Left lung (tissue), 10 donors: Measurements from ENCODE around the gene CD300LG. TPM values are rescaled to one million over a fixed set of nuclear protein-coding genes. Genes with fewer than 3 reads are reported as not detected.

Experiments
- ATAC-seq: fragments of 200-7000 bp; cut with Tn5 transposase; one replicate; pipeline ENCODE4 v1.9.1; 2020; ENCODE audit warnings: moderate library complexity
- DNase-seq, 4 donors: peaks; one replicate each; pipeline ENCODE4 v3.0.0-alpha.2; 2013 to 2020
- H3K27ac ChIP-seq, 2 donors: fragments of 200-600 bp; sonication (generic) in 1 of 2; one replicate each; pipeline versions ENCODE4 v1.5.0 to v1.8.0; 2020 to 2021
- H3K27me3 ChIP-seq, 2 donors: fragments of 200-600 bp; sonication (generic) in 1 of 2; one replicate each; pipeline versions ENCODE4 v1.5.0 to v1.8.0; 2020 to 2021
- H3K36me3 ChIP-seq, 2 donors: fragments of 200-600 bp; sonication (generic) in 1 of 2; one replicate each; pipeline versions ENCODE4 v1.5.0 to v1.8.0; 2020 to 2021
- H3K4me1 ChIP-seq, 2 donors: fragments of 200-600 bp; one replicate each; pipeline ENCODE4 v1.8.0; 2021
- H3K4me3 ChIP-seq, 2 donors: fragments of 200-600 bp; sonication (generic) in 1 of 2; one replicate each; pipeline versions ENCODE4 v1.5.0 to v1.8.0; 2020 to 2021; ENCODE audit warnings: mild to moderate bottlenecking in 1 of 2
- H3K9me3 ChIP-seq, 2 donors: fragments of 200-600 bp; sonication (generic) in 1 of 2; one replicate each; pipeline versions ENCODE4 v1.5.0 to v1.8.0; 2020 to 2021
- intact Hi-C, 2 donors: fragments of 100-400 bp; cut with DNase I; formaldehyde crosslinking; loops; one replicate each; pipeline versions ENCODE4 v1.11.2 to v1.14.2; 2022
- polyA plus RNA-seq, 6 donors: library from polyadenylated mRNA; unstranded; fragments of 120-200 nt; gene quantifications; one replicate each; pipeline ENCODE4 v1.2.1, GENCODE V29; 2013; ENCODE audit not compliant: insufficient read length in 6 of 6
- total RNA-seq, 2 donors: library from RNA; stranded (reverse); fragmentation: NEBNext Ultra II Directional; extraction: Animal tissue kit (Norgen Biotek cat#: 25700); gene quantifications; one replicate each; pipeline ENCODE4 v1.2.1, GENCODE V29; 2021
- TF ChIP-seq, protein P1 (sequence below), 2 donors: fragments of 200-600 bp; sonication (generic) in 1 of 2; IDR thresholded peaks; one replicate each; pipeline versions ENCODE4 v1.5.0 to v1.8.0; 2021; ENCODE audit warnings: antibody characterized with exemption in 2 of 2
- donor health status: DM: no; HTN: yes; CAD: no.
- donor health status: DM: no; HTN: no; CAD: no.

Gene CD300LG
- total and polyA plus RNA-seq, 8 donors = 0.53 to 7.1 (median 1.5) TPM

GRCh38 chr17:43856141-43856540 is 9.2 kb downstream of the CD300LG start:
- H3K27ac ChIP-seq = no peak overlapping the region
- no peaks in the 10 kb centered on the region for H3K4me1 ChIP-seq
- H3K4me3 ChIP-seq = no peak overlapping the region
- DNase-seq (no peak), ATAC-seq (no peak)
- no peaks in the 10 kb centered on the region for H3K36me3 ChIP-seq
- H3K27me3 ChIP-seq = peaks cover 0 to 22% of the 10 kb centered on the region in 2 donors
- TF ChIP-seq, protein P1, sequence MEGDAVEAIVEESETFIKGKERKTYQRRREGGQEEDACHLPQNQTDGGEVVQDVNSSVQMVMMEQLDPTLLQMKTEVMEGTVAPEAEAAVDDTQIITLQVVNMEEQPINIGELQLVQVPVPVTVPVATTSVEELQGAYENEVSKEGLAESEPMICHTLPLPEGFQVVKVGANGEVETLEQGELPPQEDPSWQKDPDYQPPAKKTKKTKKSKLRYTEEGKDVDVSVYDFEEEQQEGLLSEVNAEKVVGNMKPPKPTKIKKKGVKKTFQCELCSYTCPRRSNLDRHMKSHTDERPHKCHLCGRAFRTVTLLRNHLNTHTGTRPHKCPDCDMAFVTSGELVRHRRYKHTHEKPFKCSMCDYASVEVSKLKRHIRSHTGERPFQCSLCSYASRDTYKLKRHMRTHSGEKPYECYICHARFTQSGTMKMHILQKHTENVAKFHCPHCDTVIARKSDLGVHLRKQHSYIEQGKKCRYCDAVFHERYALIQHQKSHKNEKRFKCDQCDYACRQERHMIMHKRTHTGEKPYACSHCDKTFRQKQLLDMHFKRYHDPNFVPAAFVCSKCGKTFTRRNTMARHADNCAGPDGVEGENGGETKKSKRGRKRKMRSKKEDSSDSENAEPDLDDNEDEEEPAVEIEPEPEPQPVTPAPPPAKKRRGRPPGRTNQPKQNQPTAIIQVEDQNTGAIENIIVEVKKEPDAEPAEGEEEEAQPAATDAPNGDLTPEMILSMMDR (IDR thresholded peaks at IDR 0.05) = no peak
- intact Hi-C loops = no loop called here
- no peaks in the 10 kb centered on the region for H3K9me3 ChIP-seq

- no peaks in the 10 kb centered on the region for H3K9me3 ChIP-seq
- intact Hi-C loops = no loop called here
- TF ChIP-seq, protein P1 (IDR thresholded peaks at IDR 0.05) = no peak
- DNase-seq = no peak
- H3K36me3 ChIP-seq = no peaks in the 10 kb centered on the region
- ATAC-seq = no peak
- H3K27ac ChIP-seq = no peak overlapping the region
- H3K27me3 ChIP-seq = peaks cover 0 to 17% of the 10 kb centered on the region in 2 donors
- H3K4me3 ChIP-seq = no peak overlapping the region
- H3K4me1 ChIP-seq = no peaks in the 10 kb centered on the region
Observed at GRCh38 chr17:43857141-43857540, 10.2 kb downstream of the CD300LG start.

- H3K27ac ChIP-seq = peak overlapping the region in 1 of 2 donors; percentile 41
Observed at GRCh38 chr17:43857957-43858600, 11.1 kb downstream of the CD300LG start.

DNA sequence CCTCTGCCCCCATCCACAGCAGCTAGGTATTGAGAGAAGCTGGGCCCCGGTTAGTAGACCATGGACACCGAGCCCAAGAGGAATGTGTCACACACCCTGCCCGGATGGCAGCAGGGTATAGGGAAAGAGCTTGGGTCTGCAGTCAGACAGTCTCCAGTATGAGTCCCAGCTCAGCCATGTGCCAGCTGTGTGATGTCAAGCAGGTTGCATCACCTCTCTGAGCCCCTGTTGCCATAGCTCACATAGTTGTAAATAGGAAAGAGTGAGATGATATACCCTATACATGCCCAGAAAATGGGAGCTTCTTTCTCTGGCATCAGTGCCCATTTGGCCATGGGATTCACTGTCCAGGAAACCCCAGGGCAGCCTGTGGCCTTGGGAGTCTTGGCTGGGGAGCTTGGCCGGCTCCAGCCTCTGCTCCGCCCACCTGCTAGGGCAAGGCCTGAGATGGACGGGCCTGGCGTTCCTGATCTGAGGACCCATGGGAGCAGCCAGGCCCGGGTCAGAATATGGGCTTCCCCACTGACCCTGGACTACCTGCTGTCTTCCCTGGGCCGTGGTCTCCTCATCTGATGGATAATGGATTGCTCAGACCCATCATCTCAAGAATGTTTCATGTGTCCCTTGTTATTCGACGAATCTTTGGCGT is 13.2 kb downstream of the CD300LG start:
- ATAC-seq = no peak
- DNase-seq = no peak
- no peak overlapping the region for H3K27ac ChIP-seq
- H3K4me1 ChIP-seq = no peaks in the 10 kb centered on the region
- no peaks in the 10 kb centered on the region for H3K36me3 ChIP-seq
- no peak overlapping the region for H3K4me3 ChIP-seq
- intact Hi-C loops = no loop called here
- TF ChIP-seq, protein P1 (IDR thresholded peaks at IDR 0.05) = no peak
- H3K9me3 ChIP-seq = no peaks in the 10 kb centered on the region
- H3K27me3 ChIP-seq = peaks cover 0 to 10% of the 10 kb centered on the region in 2 donors

More at GRCh38 chr17:43857957-43858600, 11.1 kb downstream of the CD300LG start:
- Histone ChIP-seq H3K4me1 (no peaks in the 10 kb centered on the region), H3K36me3 (no peaks in the 10 kb centered on the region), H3K4me3 (no peak overlapping the region), H3K27me3 (peaks cover 0 to 17% of the 10 kb centered on the region in 2 donors), H3K9me3 (no peaks in the 10 kb centered on the region)
- ATAC-seq (no peak), DNase-seq (no peak)
- intact Hi-C loops = no loop called here
- TF ChIP-seq, protein P1 (IDR thresholded peaks at IDR 0.05) = no peak

GRCh38 chr17:43860927-43861622 is 14.1 kb downstream of the CD300LG start:
- H3K4me1 ChIP-seq = no peaks in the 10 kb centered on the region
- no peaks in the 10 kb centered on the region for H3K9me3 ChIP-seq
- peaks cover 0 to 10% of the 10 kb centered on the region in 2 donors for H3K27me3 ChIP-seq
- no peaks in the 10 kb centered on the region for H3K36me3 ChIP-seq
- TF ChIP-seq, protein P1 (IDR thresholded peaks at IDR 0.05) = no peak
- intact Hi-C loops = no loop called here
- no peak for DNase-seq
- no peak for ATAC-seq
- H3K4me3 ChIP-seq = no peak overlapping the region
- no peak overlapping the region for H3K27ac ChIP-seq
